Ectodermal cell (in vitro differentiated cells): ENCODE results near the gene RGS17.
A peak's percentile ranks its signal among the peaks of the same experiment; 100 is the strongest.

Experiments used
- H3K27ac ChIP-seq: 2 replicates; pipeline ENCODE4 v1.7.0; 2013; ENCODE audit warnings: mild to moderate bottlenecking, low read depth, low read length; ENCODE audit not compliant: insufficient read depth, poor library complexity, severe bottlenecking
- H3K27me3 ChIP-seq: 2 replicates; pipeline ENCODE4 v1.7.0; 2013; ENCODE audit warnings: mild to moderate bottlenecking, low read length; ENCODE audit not compliant: insufficient read depth, control insufficient read depth, poor library complexity, severe bottlenecking
- H3K36me3 ChIP-seq: one replicate; pipeline ENCODE4 v1.7.0; 2013; ENCODE audit warnings: low read length; ENCODE audit not compliant: control insufficient read depth, insufficient read depth
- H3K4me1 ChIP-seq: one replicate; pipeline ENCODE4 v1.7.0; 2013; ENCODE audit warnings: low read length; ENCODE audit not compliant: control insufficient read depth, insufficient read depth
- H3K4me3 ChIP-seq: 2 replicates; pipeline ENCODE4 v1.7.0; 2013; ENCODE audit warnings: low read depth, low read length, control low read depth; ENCODE audit not compliant: insufficient read depth
- H3K9me3 ChIP-seq: 2 replicates; pipeline ENCODE4 v1.7.0; 2013; ENCODE audit warnings: mild to moderate bottlenecking, low read length, moderate library complexity; ENCODE audit not compliant: control insufficient read depth
- WGBS, 2 experiments: methylation state at CpG; one replicate each; pipeline ENCODE4 v1.1.7; 2013; ENCODE audit warnings: missing lambda C conversion rate in 2 of 2; 5-methylcytosine and 5-hydroxymethylcytosine counted together

Gene RGS17

DNA sequence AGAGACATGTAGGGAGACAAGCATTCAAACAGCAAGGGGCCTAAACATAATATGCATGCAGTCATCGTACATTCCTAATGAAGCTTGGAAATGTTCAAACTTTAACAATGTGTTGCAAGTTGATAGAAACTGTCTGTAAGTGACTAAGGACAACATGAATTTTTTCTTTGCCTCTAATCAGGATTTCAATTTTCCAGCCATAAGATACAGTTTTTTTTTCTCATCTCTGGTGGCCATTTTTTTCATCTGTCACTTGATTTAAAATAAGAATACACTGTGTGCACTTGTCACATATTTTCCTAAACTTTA, 106.4 kb downstream of the RGS17 start:
- H3K4me1 ChIP-seq = no peaks in the 10 kb centered on the region
- no peak overlapping the region for H3K27ac ChIP-seq
- no peaks in the 10 kb centered on the region for H3K36me3 ChIP-seq
- H3K9me3 ChIP-seq = no peaks in the 10 kb centered on the region
- H3K4me3 ChIP-seq = no peak overlapping the region
- 36 to 41% methylated on average over 1 of the region's 1 CpG for WGBS, 2 experiments
- no peaks in the 10 kb centered on the region for H3K27me3 ChIP-seq

DNA sequence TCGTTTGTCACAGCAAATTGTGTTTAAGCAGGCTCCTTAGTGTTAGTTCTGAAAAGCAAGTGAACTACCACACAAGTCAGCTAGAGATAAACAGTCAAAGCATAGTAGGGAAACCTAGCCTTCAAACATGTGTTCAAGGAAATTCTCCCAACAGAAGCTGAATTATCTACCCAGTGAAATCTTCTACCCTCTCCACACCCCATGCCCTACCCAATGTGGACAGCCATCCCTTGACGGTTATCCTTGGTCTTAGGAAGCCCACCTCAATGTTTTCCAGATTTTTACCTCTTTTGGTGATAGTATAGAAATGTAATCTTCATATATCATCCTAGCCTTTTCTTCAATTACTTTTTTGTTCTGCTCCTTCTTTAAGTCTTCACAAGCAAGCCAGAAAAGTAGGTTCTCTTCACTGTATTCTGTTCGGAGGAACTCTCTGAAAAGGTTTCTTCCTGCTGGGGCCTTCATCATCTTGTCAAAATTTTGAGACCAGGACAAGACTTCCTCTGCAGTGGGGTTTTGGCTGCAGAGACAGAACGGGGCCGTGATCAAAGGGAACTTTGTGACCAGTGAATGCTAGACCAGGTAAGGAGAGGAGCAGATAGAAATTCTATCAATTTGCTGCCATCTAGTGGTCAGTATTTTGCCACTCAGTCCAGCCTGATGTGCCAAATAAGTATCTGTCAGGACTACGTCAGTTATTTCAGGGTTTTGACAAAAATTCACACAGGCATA, 106.9 kb downstream of the RGS17 start:
- no peaks in the 10 kb centered on the region for H3K27me3 ChIP-seq
- H3K4me3 ChIP-seq = no peak overlapping the region
- H3K9me3 ChIP-seq = no peaks in the 10 kb centered on the region
- H3K27ac ChIP-seq = no peak overlapping the region
- 77 to 79% methylated on average over 6 of the region's 6 CpGs for WGBS, 2 experiments
- no peaks in the 10 kb centered on the region for H3K36me3 ChIP-seq
- no peaks in the 10 kb centered on the region for H3K4me1 ChIP-seq

DNA sequence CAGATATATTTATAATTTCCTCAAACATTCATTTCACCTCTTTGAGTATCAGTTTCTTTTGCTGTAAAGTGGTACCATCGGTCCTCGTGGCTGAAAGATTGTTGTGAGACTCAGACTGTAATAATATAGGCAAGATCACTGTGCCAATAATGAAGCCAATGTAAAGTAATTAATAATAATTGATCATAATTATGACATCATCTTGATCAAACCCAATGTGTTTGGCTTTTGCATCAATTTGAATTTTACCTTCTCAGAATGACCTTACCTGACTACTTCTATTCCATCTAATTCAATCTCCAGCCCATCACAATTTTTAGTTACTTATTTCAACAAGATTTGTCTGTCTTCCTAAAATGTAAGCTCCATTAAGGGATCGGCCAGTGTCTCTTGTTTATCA, 112.7 kb downstream of the RGS17 start:
- WGBS, 2 experiments = 100% methylated on average over 1 of the region's 3 CpGs
- Histone ChIP-seq H3K27me3 (no peaks in the 10 kb centered on the region), H3K27ac (no peak overlapping the region), H3K36me3 (no peaks in the 10 kb centered on the region), H3K4me1 (no peaks in the 10 kb centered on the region), H3K4me3 (no peak overlapping the region), H3K9me3 (no peaks in the 10 kb centered on the region)

DNA sequence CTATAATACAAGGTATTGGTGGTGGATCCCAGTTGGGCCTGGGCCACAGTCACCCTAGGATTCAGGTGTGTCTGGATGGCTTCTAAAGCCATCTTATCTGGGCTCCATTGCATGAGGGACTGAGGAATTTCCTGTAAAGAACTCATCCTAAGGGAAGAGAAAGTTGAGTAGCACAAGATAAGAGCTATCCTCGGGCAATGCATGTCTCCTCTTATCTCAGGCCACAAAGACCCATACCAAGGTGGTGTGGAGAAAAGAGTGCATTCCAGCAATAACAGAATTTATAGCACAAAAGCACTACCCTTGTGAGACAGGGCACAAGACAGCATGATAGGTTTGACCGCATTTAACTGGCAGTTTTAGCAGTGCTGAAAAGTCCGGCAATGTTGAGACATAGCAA, 114.2 kb downstream of the RGS17 start:
- WGBS, 2 experiments = 95 to 96% methylated on average over 3 of the region's 3 CpGs
- Histone ChIP-seq H3K4me3 (no peak overlapping the region), H3K36me3 (no peaks in the 10 kb centered on the region), H3K4me1 (no peaks in the 10 kb centered on the region), H3K27ac (no peak overlapping the region), H3K27me3 (no peaks in the 10 kb centered on the region), H3K9me3 (no peaks in the 10 kb centered on the region)

DNA sequence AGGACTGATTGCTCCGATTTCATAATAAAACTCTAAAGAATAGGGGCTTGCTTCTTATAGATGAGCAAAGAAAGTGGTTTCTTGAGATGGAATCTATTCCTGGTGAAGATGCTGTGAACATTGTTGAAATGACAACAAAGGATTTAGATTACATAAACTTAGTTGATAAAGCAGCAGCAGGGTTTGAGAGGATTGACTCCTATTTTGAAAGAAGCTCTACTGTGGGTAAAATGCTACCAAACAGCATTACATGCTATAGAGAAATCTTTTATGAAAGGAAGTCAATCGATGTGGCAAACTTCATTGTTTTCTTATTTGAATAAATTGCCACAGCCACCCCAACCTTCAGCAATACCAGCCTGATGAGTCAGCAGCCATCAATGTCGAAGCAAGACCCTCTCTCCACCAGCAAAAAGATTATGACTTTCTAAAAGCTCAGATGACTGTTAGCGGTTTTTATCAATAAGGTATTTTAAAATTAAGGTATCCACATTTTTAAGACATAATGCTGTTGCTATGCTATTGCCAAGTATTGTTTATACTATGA, 115.9 kb downstream of the RGS17 start:
- Histone ChIP-seq H3K27me3 (no peaks in the 10 kb centered on the region), H3K4me1 (no peaks in the 10 kb centered on the region), H3K36me3 (no peaks in the 10 kb centered on the region), H3K4me3 (no peak overlapping the region), H3K27ac (no peak overlapping the region), H3K9me3 (no peaks in the 10 kb centered on the region)
- 82 to 96% methylated on average over 3 to 4 of the region's 4 CpGs for WGBS, 2 experiments

DNA sequence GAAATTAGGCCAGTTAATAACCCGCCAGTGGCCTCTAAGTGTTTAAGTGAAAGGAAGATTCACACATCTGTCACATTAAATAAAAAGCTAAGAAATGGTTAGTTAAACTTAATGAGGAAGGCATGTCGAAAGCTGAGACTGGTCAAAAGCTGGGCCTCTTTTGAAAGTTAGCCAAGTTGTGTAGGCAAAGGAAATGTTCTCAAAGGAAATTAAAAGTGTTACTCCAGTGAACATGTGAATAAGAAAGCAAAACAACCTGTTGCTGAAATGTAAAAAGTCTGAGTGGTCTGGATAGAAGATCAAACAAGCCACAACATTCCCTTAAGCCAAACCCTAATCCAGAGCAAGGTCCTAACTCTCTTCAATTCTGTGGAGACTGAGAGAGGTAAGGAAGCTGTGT, 117.6 kb downstream of the RGS17 start:
- no peak overlapping the region for H3K27ac ChIP-seq
- no peaks in the 10 kb centered on the region for H3K4me1 ChIP-seq
- no peaks in the 10 kb centered on the region for H3K36me3 ChIP-seq
- H3K4me3 ChIP-seq = no peak overlapping the region
- no peaks in the 10 kb centered on the region for H3K27me3 ChIP-seq
- WGBS, 2 experiments = 93 to 100% methylated on average over 1 to 2 of the region's 2 CpGs
- H3K9me3 ChIP-seq = no peaks in the 10 kb centered on the region

DNA sequence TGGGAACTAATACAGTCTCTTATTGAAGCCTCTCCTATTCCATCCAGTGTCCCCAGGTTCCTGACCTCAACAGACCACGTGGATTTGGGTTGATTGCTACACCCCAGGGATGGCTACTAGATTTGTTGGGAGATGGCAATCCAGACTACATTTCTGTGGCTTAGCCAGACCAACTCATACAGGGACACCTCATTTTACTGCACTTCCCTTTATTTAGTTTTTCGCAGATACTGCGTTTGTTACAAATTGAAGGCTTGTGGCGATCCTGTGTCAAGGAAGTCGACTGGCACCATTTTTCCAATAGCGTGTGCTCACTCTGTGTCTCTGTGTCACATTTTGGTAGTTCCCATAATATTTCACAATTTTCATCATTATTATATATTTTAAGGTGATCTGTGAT, 118.2 kb downstream of the RGS17 start:
- WGBS, 2 experiments = 91 to 95% methylated on average over 6 of the region's 6 CpGs

DNA sequence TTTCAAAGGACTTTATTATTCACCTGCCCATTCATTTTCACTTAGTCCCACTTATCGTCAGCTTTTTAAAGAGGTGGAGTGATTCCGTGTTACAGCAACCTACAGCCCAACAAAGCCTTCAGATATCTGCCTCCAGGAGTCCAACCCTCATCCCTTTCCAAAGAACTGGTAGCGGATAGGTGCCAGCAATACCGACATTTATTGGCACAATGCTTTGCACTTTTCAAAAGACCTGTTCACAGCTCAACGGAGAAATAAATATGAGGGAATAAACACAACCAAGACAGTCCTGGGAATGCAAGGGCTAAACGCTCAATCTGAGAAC, 127.8 kb downstream of the RGS17 start:
- peaks cover 7% of the 10 kb centered on the region for H3K4me1 ChIP-seq
- peak overlapping the region; percentile 88 for H3K27ac ChIP-seq
- 1 to 5% methylated on average over 6 of the region's 6 CpGs for WGBS, 2 experiments
- H3K4me3 ChIP-seq = peak overlapping the region; percentile 86
- H3K9me3 ChIP-seq = no peaks in the 10 kb centered on the region
- no peaks in the 10 kb centered on the region for H3K27me3 ChIP-seq
- H3K36me3 ChIP-seq = no peaks in the 10 kb centered on the region

More for the DNA sequence above, 118.2 kb downstream of the RGS17 start:
- no peaks in the 10 kb centered on the region for H3K36me3 ChIP-seq
- H3K4me3 ChIP-seq = no peak overlapping the region
- no peaks in the 10 kb centered on the region for H3K4me1 ChIP-seq
- H3K9me3 ChIP-seq = no peaks in the 10 kb centered on the region
- no peak overlapping the region for H3K27ac ChIP-seq
- H3K27me3 ChIP-seq = no peaks in the 10 kb centered on the region

DNA sequence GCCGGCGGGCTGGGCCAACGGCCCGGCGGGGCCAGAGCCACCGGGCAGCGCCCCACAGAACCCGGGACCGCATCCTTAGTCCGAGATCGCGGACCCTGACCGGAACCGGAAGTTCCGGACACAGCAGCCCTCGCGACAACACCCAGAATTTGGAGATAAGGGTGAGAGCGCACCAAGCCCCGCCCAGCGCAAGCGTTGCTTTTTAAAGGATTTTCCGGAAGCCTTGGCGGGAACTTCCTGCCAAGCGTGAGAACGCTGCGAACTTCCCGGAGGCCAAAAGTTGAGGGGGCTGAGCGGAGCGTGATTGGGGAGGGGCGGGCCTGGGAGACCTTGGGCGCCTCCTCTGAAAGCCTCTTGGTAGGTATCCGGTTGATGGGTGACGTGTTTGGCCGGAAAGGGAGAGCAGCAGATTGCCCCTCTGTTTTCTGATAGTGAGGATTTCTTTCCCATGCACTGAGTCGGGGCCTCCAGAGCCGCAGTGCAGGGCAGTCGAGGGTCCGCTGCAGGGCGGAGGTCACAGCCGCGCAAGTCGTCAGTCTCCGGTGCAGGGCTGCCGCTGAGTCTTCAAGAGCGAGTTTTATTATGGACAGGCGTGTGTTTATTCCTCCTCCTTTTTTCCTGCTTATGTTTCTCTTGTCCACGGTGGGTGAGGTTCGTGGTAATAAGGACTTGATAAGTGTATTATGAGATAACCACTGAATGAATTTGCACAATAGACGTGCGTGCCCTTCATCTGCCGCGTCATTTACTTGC, 128.3 kb downstream of the RGS17 start, which contains the start of gene MTRF1L:
Gene MTRF1L (minus strand): TSS at position 97 of the 753 bp plus-strand sequence. CDS start 24 bp downstream, at position 73.
- WGBS, 2 experiments = 0 to 1% methylated on average over 50 to 52 of the region's 52 CpGs
- no peaks in the 10 kb centered on the region for H3K27me3 ChIP-seq
- H3K4me3 ChIP-seq = peak within 1 kb of the TSS; percentile 86
- peak within 1 kb of the TSS; percentile 88 for H3K27ac ChIP-seq
- H3K36me3 ChIP-seq = no peaks in the 10 kb centered on the region
- H3K9me3 ChIP-seq = no peaks in the 10 kb centered on the region
- H3K4me1 ChIP-seq = peaks cover 7% of the 10 kb centered on the region

DNA sequence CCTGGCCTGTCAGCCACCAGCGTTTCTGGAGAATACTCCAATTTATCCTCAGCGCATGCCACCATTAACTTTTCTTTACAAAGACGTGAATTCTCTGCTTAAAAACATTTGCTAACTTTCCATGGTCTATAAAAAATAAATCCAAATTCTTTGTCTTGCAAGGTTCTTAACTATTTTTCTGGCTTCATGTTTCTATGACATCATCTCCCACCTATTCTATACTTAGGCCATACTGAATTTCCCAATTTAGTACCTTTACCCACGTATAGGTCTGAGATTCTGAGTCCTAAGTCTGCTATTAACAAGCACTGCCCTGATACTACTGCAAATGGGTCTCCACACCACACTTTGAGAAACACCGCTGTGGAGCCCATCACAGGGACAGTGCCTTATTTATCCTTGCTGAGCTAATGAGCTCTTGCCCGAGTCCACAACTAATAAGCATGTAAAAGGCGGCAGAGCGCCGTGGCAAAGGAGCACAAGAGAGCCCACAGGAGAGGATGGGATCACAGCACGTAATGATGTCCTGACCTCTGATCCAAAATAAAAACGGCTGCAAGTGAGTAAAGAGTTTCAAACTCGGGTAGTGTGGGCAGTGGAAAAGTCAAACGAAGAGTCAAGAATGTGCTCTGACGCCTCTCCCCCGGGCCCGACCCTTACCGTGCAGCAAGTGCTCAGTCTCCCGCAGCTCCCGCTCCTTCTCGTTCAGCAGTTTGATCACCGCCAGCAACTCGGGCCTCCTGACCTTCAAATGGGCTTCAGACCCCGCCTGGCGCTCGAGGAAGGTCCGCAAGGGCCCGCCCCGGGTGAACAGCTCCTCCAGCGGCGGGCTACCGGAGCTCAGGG, 129.1 kb downstream of the RGS17 start:
- H3K9me3 ChIP-seq = no peaks in the 10 kb centered on the region
- H3K36me3 ChIP-seq = peaks cover 6% of the 10 kb centered on the region
- H3K27ac ChIP-seq = peak overlapping the region; percentile 68
- 2% methylated on average over 31 of the region's 31 CpGs for WGBS, 2 experiments
- peak overlapping the region; percentile 86 for H3K4me3 ChIP-seq
- no peaks in the 10 kb centered on the region for H3K27me3 ChIP-seq
- H3K4me1 ChIP-seq = peaks cover 7% of the 10 kb centered on the region
